NCI-H1930 (cell line): Measurements from ENCODE around the gene BLOC1S5.
"Not testable (repeated sequence)": the region's sequence is repeated elsewhere in the genome, so short reads cannot be mapped to it uniquely, and the experiment has no call there.

ENCODE experiments used
- DNase-seq, 2 experiments: peaks; one replicate each; lab custom pipeline; 2025; lab: John Stamatoyannopoulos, UW

Gene BLOC1S5

DNA sequence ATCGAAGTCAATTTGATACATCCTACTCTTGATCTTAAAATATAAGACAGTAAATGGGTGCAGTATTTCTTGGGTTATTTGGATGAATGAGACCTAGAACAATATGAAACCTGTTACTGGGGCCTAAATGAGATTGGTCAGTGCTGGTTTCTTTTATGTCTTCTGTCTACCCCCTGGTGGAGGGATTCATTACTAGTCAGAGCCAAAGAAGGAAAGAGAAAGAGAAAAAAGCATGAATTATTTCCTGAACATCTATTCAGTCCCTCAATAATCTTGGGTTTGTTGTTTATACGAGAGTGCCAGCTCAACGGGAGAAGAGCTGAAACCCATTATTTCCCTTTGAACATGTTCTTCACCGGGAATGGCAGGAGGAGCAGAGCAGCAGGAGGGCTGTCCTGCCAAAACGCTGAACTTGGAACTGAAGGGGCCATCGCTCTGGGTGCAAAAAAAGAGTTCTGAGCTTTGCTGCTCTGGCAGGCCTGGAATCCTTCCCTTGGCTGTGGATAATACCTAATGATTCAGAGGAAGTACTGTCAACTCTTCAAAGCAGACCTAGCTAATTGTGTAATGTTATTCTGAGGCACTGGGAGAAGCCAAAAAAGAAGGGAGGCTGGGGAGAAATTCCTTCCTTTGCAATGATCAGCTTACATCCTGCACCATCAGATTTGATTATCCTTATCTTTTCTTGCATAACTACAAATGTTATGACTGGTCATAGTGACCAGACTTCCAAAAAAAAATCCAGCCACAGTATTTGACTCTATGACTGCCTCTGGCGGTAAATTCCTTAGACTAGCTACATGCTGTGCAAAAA lies 72.0 kb downstream of the BLOC1S5 start:
- DNase-seq: no peak

DNA sequence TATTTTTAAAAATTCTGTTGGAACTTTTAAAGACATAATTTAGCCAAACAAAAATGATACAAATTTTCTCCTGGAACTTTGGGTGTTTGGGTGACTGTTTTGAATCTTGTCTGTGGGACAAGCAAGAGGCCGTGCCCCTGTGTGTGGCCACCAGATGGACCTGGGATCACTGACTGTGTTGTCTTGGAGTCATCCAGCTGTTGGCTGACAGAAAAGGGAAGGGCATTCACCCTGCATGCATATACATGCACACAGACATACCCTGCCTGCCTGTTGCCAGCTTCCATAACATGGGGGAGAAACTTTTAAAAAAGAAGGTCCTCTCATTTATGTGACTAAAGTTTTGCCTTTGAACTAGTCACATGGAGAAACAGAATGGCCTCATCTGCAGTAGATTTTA lies 72.7 kb downstream of the BLOC1S5 start:
- DNase-seq: no peak

DNA sequence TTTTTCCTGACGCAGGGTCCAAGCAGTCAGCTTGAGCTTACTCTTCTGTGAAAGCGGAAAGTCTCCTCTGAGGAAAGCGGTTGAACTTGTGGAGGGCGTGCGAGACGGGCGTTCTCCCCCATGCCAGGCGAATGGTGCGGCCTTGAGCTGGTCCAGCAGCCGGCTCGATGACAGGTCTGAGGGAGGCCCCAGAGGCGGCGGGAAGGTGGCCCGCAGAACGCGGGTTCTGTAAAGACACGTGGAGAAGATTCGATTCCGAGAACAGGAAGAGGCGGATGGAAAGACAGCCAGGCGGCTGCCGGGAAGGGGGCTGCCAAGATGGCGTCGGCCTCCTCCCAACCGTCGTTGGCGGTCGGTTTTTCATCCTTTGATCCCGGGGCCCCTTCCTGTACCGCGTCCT lies 78.0 kb downstream of the BLOC1S5 start:
- no peak for DNase-seq

DNA sequence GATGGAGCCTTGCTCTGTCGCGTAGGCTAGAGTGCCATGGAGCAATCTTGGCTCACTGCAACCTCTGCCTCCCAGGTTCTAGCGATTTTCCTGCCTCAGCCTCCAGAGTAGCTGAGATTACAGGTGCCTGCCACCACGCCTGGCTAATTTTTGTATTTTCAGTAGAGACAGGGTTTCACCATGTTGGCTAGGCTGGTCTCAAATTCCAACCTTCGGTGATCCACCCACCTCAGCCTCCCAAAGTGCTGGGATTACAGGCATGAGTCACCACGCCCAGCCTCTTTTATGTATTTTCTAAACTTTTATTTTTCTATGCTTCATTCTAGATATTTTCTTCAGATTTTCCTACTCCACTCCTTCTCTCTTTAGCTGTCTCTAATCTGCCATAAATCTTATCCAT lies 80.2 kb downstream of the BLOC1S5 start:
- not testable (repeated sequence) for DNase-seq

DNA sequence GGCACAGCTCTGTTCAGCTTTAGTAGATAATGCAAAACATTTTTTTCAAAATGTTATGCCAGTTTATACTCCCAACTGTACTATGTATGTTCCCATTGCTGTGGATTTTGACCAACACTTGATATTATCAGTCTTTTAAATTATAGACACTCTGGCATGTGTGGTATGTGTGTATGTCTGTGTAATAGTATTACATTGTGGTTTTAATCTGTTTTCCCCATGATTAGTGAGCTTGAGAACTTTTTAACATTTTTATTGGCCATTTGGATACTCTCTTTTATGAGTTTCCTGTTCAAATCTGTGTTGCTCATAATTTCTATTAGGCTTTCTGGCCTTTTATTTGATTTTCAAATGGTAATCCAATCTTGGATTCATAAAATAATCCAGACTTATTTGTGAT lies 84.4 kb downstream of the BLOC1S5 start:
- no peak for DNase-seq

DNA sequence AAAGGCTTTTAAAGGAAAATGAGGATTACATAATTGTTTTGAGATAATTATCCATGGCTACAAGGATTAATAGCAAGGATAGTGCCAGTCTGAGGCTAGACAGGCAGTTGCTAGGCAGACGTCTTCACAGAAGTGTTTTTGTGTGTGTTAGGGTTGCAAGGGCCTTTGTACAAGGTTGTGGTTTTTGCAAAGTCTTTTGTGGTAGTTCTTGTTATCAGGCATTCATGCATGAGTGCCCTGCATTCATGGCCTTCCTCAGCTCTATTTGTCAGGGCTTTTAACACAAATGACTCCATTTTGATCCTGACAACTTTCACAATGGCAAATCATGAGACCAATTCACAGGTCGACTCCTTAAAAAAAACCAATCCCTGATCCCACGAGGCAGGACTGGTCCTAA lies 85.5 kb downstream of the BLOC1S5 start:
- no peak for DNase-seq

DNA sequence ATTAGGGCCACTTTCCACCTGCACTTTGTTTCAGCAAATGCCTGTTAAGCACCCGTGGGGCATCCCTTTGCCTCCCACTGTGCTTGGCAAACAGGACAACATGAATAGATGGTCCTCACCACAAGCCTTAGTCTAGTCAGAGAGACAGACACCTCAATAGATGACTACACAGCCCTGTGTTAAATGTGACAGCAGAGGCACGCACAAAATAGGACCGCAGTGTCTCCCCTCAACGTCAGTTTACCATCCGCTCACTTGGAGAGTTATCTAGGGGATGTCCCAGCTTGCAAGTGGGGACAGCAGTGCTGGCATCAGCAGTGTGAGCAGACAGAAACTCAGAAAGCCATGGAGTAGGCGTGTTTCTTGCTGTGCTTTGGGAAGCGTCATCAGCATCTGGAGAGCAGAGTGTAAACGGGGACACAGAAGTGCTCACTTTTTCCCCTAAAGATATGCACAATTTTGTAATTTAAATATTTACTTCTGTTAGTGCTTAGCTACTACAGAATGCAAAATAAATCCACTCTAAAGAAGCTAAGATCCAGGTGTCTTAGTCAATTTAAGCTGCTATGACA lies 87.6 kb downstream of the BLOC1S5 start:
- no peak for DNase-seq

DNA sequence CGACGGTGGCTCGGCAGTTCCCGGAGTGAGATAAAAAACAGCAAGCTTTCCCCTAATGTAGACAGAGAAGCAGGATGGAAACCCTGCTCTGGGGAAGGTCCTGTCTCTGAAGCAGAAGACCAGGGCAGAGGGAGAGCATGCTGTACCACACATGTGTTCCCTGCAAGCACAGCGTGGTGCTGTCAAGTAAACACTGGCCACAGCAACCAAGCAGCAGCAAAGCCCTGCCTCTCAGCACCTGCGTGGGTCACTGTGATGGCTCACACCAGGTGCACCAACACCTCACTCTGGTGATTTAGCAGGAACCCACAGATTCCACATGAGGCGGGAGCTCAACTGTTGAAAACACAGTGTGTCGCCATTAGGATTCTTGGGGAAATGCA lies 88.4 kb downstream of the BLOC1S5 start:
- no peak for DNase-seq

DNA sequence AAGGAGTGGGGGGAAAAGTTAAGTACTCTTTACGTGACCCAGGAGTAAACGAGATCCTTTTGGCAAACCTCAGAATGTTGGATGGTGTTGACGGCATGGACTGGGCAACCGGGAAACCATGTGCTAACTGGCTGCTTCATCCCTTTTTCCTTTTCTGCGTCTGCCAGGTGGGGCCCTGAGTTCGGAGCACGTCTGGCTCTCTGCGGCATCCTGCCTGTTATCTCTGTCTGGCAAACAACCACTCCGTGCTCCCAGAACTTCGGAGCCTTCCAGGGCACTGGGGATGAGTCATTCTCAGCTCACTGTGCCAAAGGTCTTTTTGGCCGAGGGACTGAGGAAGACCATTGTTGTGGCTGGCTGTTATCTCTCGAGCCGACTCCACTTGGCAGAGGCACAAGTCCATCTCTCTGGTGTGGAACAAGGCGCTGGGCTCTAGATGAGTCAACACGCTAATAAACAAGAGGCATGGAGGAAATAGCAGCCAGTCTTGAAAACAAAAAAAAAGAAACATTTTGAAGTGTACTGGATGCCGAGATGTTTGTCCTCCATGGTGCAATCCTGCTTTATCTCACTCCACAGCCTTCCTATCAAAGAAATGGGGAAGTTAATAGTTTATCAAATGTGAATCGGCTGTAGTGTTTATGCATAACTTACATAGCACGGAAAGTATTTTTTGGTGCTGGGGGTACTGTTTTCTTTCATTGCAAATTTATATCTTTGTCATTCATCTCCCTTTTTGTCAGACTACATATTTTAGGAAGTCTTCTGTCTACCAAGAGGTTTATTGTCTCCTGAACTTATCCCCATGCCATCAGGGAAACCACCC lies 89.0 kb downstream of the BLOC1S5 start:
- no peak for DNase-seq

DNA sequence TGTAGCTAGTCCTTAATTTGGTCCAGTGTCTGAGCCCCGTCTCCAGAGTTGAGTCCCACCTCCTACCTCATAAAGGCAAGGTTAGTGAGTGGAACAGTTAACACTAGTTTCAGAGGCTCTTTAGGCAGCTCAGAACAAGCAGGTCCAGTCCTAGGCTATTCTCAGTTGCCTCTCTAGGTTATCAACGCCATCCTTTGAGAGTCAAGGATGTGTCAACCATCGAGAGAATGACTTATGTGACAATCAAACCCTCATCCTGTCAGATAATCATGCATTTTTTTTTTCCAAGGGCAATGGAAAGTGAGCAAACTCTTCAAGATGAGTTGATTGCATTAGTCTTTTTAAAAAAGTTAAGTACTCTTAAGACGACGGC lies 89.6 kb downstream of the BLOC1S5 start:
- DNase-seq: no peak

DNA sequence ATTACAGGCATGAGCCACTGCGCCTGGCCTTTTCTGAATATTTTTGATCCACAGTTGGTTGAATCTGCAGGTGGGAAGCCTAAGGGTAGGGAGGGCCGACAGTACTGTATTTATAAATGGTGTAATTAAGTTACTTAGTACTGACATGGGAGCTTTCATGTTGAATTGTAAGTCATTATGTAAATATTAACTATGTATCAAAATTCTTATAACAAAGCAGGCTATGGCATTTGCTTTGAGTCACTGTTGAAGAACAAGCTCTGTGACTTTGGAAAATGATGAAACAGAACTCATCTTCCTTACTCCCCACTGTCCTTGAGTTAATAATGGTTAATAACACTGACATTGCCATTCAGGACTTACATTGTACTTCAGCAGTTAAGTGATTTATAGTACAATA lies 90.6 kb downstream of the BLOC1S5 start:
- DNase-seq: no peak

DNA sequence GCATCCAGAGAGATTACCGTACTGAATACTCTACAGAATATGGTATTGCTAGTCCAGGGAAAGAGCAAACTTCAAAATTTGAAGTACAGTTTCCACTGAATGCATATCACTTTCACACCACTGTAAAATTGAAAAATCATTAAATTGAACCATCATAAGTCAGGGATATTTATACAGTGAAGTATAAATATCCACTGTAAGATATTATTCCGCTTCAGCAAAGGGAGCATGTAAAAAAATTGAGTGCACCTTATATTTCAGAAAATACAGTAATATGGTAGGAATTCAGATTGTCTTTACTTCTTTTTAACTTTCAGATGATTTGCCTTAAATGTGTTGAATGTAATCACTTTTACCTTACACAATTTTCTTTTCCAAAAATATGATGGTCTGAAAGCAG lies 92.7 kb downstream of the BLOC1S5 start:
- DNase-seq: no peak

DNA sequence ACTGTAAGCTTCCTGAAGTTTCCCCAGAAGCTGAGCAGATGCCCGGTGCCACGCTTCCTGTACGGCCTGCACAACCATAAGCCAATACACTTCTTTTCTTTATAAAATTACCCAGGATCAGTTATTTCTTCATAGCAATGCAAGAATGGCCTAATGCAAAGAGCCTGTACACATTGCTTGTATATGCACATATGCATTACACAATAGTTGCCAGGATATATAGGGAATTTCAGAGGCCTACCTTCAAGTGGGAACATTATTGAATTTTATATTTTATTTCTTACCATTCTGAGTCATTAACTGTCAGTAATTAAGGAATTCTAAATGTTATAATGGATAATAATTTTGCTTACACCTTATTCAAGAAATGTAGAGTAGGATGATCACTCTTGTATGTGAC lies 93.6 kb downstream of the BLOC1S5 start:
- no peak for DNase-seq
